Activated B cell treated with CpG ODN at 0.5 μM for 24 hours (primary cell): ENCODE measurements around the gene NPAS4. TPM values are rescaled to one million over a fixed set of nuclear protein-coding genes. Genes with fewer than 3 reads are reported as not detected.

Experiments used
- ATAC-seq: fragments of 200-7000 bp; cut with Tn5 transposase; one replicate; pipeline ENCODE4 v1.10.0; 2021; ENCODE audit warnings: low read depth, mild to moderate bottlenecking, moderate library complexity
- CTCF ChIA-PET: fragments of 350-600 bp; sonication (Branson Sonifier 250); formaldehyde crosslinking; loops from one replicate; lab custom pipeline; 2021; ENCODE audit warnings: antibody characterized with exemption; lab: Charles Lee
- POLR2A ChIA-PET: fragments of 350-600 bp; sonication (Branson Sonifier 250); formaldehyde crosslinking; loops from one replicate; lab custom pipeline; 2021; ENCODE audit warnings: antibody characterized with exemption; lab: Charles Lee
- DNase-seq: peaks from one replicate; pipeline ENCODE4 v3.0.0; 2022
- H3K27ac Mint-ChIP-seq: one replicate; pipeline ENCODE4 v1.8.0; 2020; ENCODE audit warnings: mixed read lengths
- H3K27me3 Mint-ChIP-seq: one replicate; pipeline ENCODE4 v1.8.0; 2021; ENCODE audit warnings: mixed read lengths
- H3K36me3 Mint-ChIP-seq: one replicate; pipeline ENCODE4 v1.8.0; 2021; ENCODE audit warnings: low read depth, mixed read lengths
- H3K4me1 Mint-ChIP-seq: one replicate; pipeline ENCODE4 v1.8.0; 2021; ENCODE audit warnings: mixed read lengths
- H3K4me3 Mint-ChIP-seq: one replicate; pipeline ENCODE4 v1.8.0; 2020; ENCODE audit warnings: mild to moderate bottlenecking, mixed read lengths
- H3K9me3 Mint-ChIP-seq: one replicate; pipeline ENCODE4 v1.8.0; 2020; ENCODE audit warnings: mixed read lengths
- intact Hi-C: fragments of 100-400 bp; cut with micrococcal nuclease; formaldehyde crosslinking; loops from one replicate; pipeline ENCODE4 v1.15.1; 2024
- total RNA-seq: library from RNA; stranded (reverse); gene quantifications from 2 replicates; pipeline ENCODE4 v1.2.3, GENCODE V29; 2022
- TF ChIP-seq, protein P1 (sequence below): fragments of 200-600 bp; IDR thresholded peaks from one replicate; pipeline ENCODE4 v1.8.0; 2022; ENCODE audit warnings: antibody characterized with exemption, mild to moderate bottlenecking

NPAS4 gene
- total RNA-seq, 1 donor from 2014 or later, result not detected

DNA sequence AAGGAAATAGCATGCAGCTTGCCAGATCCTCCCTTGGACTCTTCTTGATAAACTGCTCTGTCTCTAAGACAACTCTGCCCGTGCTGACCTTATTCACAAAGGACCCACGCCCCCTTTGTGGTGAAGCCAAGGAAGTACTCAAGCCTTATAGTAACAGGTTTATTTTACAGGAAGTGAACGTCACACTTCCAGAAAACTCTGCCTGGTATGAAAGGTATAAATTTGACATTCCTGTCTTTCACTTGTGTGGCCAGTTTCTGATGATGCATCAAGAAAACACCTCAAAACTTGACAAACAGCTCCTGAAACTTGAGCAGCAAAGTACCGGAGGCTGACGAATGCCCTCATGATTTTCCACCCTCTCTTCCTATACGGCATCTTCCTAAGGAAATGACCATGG lies 33.4 kb downstream of the NPAS4 start:
- H3K9me3 Mint-ChIP-seq, result no peaks in the 10 kb centered on the region
- ATAC-seq (no peak), DNase-seq (no peak)
- POLR2A ChIA-PET, result interaction anchor here (1.3 to 1.9 kb wide), 2 partner anchors 15 to 26 kb away, joined by 3 to 6 read pairs; partner anchors contain the start of genes DPP3 and MRPL11
- intact Hi-C loops, result no loop called here
- H3K27ac Mint-ChIP-seq, result no peak overlapping the region
- H3K4me1 Mint-ChIP-seq, result peaks cover 31% of the 10 kb centered on the region
- TF ChIP-seq, protein P1, sequence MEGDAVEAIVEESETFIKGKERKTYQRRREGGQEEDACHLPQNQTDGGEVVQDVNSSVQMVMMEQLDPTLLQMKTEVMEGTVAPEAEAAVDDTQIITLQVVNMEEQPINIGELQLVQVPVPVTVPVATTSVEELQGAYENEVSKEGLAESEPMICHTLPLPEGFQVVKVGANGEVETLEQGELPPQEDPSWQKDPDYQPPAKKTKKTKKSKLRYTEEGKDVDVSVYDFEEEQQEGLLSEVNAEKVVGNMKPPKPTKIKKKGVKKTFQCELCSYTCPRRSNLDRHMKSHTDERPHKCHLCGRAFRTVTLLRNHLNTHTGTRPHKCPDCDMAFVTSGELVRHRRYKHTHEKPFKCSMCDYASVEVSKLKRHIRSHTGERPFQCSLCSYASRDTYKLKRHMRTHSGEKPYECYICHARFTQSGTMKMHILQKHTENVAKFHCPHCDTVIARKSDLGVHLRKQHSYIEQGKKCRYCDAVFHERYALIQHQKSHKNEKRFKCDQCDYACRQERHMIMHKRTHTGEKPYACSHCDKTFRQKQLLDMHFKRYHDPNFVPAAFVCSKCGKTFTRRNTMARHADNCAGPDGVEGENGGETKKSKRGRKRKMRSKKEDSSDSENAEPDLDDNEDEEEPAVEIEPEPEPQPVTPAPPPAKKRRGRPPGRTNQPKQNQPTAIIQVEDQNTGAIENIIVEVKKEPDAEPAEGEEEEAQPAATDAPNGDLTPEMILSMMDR, result no peak
- no peaks in the 10 kb centered on the region for H3K36me3 Mint-ChIP-seq
- CTCF ChIA-PET, result no interaction called here
- no peak overlapping the region for H3K4me3 Mint-ChIP-seq
- H3K27me3 Mint-ChIP-seq, result peaks cover 11% of the 10 kb centered on the region

DNA sequence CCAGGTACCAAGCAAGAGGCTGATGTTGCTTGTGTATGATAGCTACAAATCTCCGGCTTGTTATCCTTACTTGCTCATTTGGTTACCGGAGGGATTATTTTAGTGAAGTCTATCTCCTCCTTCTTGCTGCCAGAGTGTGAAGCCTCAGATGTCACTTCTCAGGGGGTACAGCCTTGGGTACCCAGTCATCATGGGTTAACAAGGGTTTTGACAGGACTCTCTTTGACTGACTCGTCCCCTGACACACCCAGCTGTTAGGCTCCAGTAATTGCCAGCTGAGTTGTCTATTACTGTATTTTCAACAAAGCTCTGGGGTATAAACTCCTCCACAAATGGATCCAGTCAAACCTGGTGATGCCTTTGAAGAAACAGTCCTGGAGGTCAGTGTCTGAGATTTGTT lies 34.0 kb downstream of the NPAS4 start:
- Mint-ChIP-seq H3K9me3 (no peaks in the 10 kb centered on the region), H3K27ac (no peak overlapping the region), H3K4me1 (peaks cover 37% of the 10 kb centered on the region), H3K36me3 (no peaks in the 10 kb centered on the region), H3K27me3 (peaks cover 8% of the 10 kb centered on the region), H3K4me3 (no peak overlapping the region)
- ChIA-PET CTCF (interaction anchor here (1.1 kb wide), 1 partner anchor 16 kb away, joined by 3 read pairs; the partner anchor contains the start of gene MRPL11), POLR2A (interaction anchor here (1.3 to 1.9 kb wide), 2 partner anchors 16 to 25 kb away, joined by 3 to 6 read pairs; partner anchors contain the start of genes DPP3 and MRPL11)
- TF ChIP-seq, protein P1, result no peak
- DNase-seq, result no peak
- intact Hi-C loops, result no loop called here
- no peak for ATAC-seq

DNA sequence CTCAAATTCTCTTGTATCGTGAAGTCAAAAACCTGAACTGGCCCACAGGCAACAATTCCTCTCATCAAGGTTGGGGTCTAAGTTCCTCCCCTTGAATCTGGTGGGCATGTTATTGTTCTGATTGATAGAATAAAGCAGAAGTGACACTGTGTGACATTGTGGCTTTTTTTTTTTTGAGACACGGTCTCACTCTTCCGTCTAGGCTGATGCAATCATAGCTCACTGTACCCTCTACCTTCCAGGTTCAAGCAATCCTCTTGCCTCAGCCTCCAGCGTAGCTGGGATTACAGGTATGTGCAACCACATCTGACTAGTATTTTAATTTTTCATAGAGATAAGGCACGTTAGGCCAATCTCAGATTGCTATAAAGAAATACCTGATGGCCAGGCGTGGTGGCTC lies 37.0 kb downstream of the NPAS4 start:
- Mint-ChIP-seq H3K27ac (peak overlapping the region; percentile 79), H3K4me3 (peak overlapping the region; percentile 55), H3K9me3 (no peaks in the 10 kb centered on the region), H3K36me3 (no peaks in the 10 kb centered on the region), H3K4me1 (peaks cover 43% of the 10 kb centered on the region), H3K27me3 (peaks cover 8% of the 10 kb centered on the region)
- DNase-seq, result no peak
- intact Hi-C loops, result loop anchor here (1.0 kb wide), 1 partner anchor 8 kb away; the partner anchor contains the start of gene PELI3
- CTCF ChIA-PET, result interaction anchor here (1.7 kb wide), 1 partner anchor 19 kb away, joined by 8 read pairs; the partner anchor contains the start of gene MRPL11
- ATAC-seq, result peak; percentile 72
- POLR2A ChIA-PET, result interaction anchor here (0.6 to 2.7 kb wide), 7 partner anchors 9 to 1328 kb away, joined by 3 to 34 read pairs (median 4); partner anchors contain the start of genes DPP3, PELI3 and RBM4B
- TF ChIP-seq, protein P1, result no peak

DNA sequence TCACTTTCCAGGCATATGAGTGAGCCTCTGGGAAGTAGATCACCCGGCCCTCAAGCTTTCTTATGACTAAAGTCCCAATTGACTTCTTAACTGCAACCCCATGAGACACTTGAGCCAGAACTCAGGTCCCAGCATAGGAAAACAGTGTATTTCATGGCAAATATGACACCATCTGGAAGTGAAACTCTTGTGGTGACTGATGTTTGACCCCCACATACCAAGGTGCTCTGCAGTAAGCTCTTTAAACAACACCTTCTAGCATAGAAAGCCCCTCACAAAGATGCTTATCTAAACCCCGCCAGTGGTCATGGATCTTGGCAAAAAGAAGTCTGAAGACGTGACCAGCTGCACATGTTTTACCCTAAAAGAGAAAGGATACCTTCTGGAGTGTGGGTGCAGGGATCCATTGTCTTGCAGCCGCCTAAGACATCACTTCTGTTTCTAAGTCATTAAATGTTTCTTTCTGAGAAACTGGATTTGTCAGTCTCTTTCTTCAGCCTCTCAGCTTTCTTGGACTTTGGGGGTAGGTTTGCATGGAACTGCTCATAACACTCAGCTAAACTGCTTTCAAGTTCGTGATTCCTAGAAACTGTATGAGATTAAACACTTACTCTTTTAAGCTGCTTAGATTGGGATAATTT lies 38.4 kb downstream of the NPAS4 start:
- H3K27me3 Mint-ChIP-seq, result peaks cover 2% of the 10 kb centered on the region
- H3K9me3 Mint-ChIP-seq, result no peaks in the 10 kb centered on the region
- ChIA-PET POLR2A (interaction anchor here (0.5 to 2.7 kb wide), 3 partner anchors 20 to 570 kb away, joined by 3 to 15 read pairs (median 10); partner anchors contain the start of genes DPP3 and MRPL11), CTCF (interaction anchor here (0.9 to 1.6 kb wide), 4 partner anchors 19 to 219 kb away, joined by 3 to 6 read pairs (median 4); partner anchors contain the start of genes MRPL11 and RBM4B)
- no peaks in the 10 kb centered on the region for H3K36me3 Mint-ChIP-seq
- no peak for DNase-seq
- peak overlapping the region; percentile 55 for H3K4me3 Mint-ChIP-seq
- ATAC-seq, result peak; percentile 64
- TF ChIP-seq, protein P1, result no peak
- H3K27ac Mint-ChIP-seq, result peak overlapping the region; percentile 79
- intact Hi-C loops, result no loop called here
- H3K4me1 Mint-ChIP-seq, result peaks cover 48% of the 10 kb centered on the region

DNA sequence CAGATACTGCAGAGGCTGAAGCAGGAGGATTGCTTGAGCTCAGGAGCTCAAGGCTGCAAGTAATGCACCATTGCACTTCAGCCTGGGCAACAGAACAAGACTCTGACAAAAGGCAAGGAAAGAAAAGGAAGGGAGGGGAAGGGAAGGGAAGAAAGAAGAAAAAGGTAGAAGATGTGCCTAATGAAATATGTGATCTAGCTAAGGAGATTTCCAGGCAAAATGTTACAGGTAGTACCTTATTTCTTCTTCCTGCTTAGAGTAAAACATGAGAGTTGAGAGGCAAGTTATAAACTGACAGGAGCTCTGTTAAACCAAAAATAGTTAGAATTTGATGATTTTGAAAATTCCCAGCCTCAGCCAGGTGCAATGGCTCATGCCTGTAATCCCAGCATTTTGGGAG lies 41.2 kb downstream of the NPAS4 start:
- H3K9me3 Mint-ChIP-seq, result no peaks in the 10 kb centered on the region
- intact Hi-C loops, result no loop called here
- ChIA-PET CTCF (interaction anchor here (1.1 to 1.2 kb wide), 2 partner anchors 23 to 216 kb away, joined by 3 read pairs; partner anchors contain the start of genes MRPL11 and RBM4B), POLR2A (interaction anchor here (1.2 kb wide), 1 partner anchor 23 kb away, joined by 3 read pairs; the partner anchor contains the start of gene MRPL11)
- no peak for ATAC-seq
- H3K4me3 Mint-ChIP-seq, result no peak overlapping the region
- no peaks in the 10 kb centered on the region for H3K36me3 Mint-ChIP-seq
- DNase-seq, result no peak
- H3K27ac Mint-ChIP-seq, result no peak overlapping the region
- H3K4me1 Mint-ChIP-seq, result peaks cover 58% of the 10 kb centered on the region
- H3K27me3 Mint-ChIP-seq, result no peaks in the 10 kb centered on the region
- TF ChIP-seq, protein P1, result no peak
